T-helper 17 cell (primary cell): ENCODE data around the gene GFY. TPM values are rescaled to one million over a fixed set of nuclear protein-coding genes. Genes with fewer than 3 reads are reported as not detected.

Experiments
- ATAC-seq: fragments of 150-1000 bp; cut with Tn5 transposase; 2 replicates; pipeline ENCODE4 v1.10.0; 2021; ENCODE audit warnings: mild to moderate bottlenecking, moderate library complexity
- DNase-seq, 3 donors: peaks; one replicate each; pipeline versions ENCODE4 v3.0.0 to v3.0.0-alpha.2; 2020 to 2021
- H3K9me3 ChIP-seq: one replicate; pipeline ENCODE4 v1.7.0; 2013; ENCODE audit warnings: low read length, mild to moderate bottlenecking; ENCODE audit not compliant: control insufficient read depth, poor library complexity, severe bottlenecking
- H3K27ac Mint-ChIP-seq: one replicate; pipeline ENCODE4 v1.8.0; 2022; ENCODE audit warnings: mild to moderate bottlenecking, moderate library complexity, mixed read lengths
- H3K27me3 Mint-ChIP-seq: one replicate; pipeline ENCODE4 v1.8.0; 2022; ENCODE audit warnings: mixed read lengths
- H3K36me3 Mint-ChIP-seq: one replicate; pipeline ENCODE4 v1.8.0; 2022; ENCODE audit warnings: low read depth, mixed read lengths
- H3K4me1 Mint-ChIP-seq: one replicate; pipeline ENCODE4 v1.8.0; 2022; ENCODE audit warnings: mild to moderate bottlenecking, mixed read lengths
- H3K4me3 Mint-ChIP-seq: one replicate; pipeline ENCODE4 v1.8.0; 2022; ENCODE audit warnings: mild to moderate bottlenecking, moderate library complexity, mixed read lengths
- total RNA-seq, 4 donors: library from RNA in 2 of 4; stranded (reverse) in 2 of 4; gene quantifications; one replicate each; pipeline ENCODE4 v1.2.3 and lab custom pipeline; 2022 to 2026

GFY gene
- not detected for total RNA-seq
- 0 to 0.58 reads per million in 2 donors for total RNA-seq (lab: John Stamatoyannopoulos, UW)

- Mint-ChIP-seq H3K4me1 (peaks cover 70% of the 10 kb centered on the region), H3K27me3 (peaks cover 92% of the 10 kb centered on the region), H3K4me3 (peak within 1 kb of the TSS; percentile 93), H3K27ac (peak within 1 kb of the TSS; percentile 86), H3K36me3 (peaks cover 22% of the 10 kb centered on the region)
- H3K9me3 ChIP-seq = no peaks in the 10 kb centered on the region
- ATAC-seq (no peak), DNase-seq (no peak)
Measured at GRCh38 chr19:49425178-49425577, at the start of gene GFY. Gene GFY (plus strand): TSS chr19:49425388. CDS start chr19:49426431, 1,043 bp downstream.

- peaks cover 5% of the 10 kb centered on the region for H3K4me1 Mint-ChIP-seq
- H3K27ac Mint-ChIP-seq = no peak overlapping the region
Measured at GRCh38 chr19:49378512-49378911, 46.7 kb upstream of the GFY start.

GRCh38 chr19:49380391-49380790, 44.8 kb upstream of the GFY start:
- no peak overlapping the region for H3K4me3 Mint-ChIP-seq
- peaks cover 5% of the 10 kb centered on the region for H3K4me1 Mint-ChIP-seq
- peaks cover 24% of the 10 kb centered on the region for H3K27me3 Mint-ChIP-seq
- no peaks in the 10 kb centered on the region for H3K9me3 ChIP-seq
- DNase-seq = no peak
- no peaks in the 10 kb centered on the region for H3K36me3 Mint-ChIP-seq
- H3K27ac Mint-ChIP-seq = no peak overlapping the region
- no peak for ATAC-seq

More at GRCh38 chr19:49378512-49378911, 46.7 kb upstream of the GFY start:
- Mint-ChIP-seq H3K36me3 (no peaks in the 10 kb centered on the region), H3K4me3 (no peak overlapping the region), H3K27me3 (peaks cover 30% of the 10 kb centered on the region)
- no peaks in the 10 kb centered on the region for H3K9me3 ChIP-seq
- ATAC-seq = no peak
- DNase-seq = no peak

- no peaks in the 10 kb centered on the region for H3K36me3 Mint-ChIP-seq
Measured at GRCh38 chr19:49382639-49383038, 42.5 kb upstream of the GFY start.

GRCh38 chr19:49383599-49383998, 41.6 kb upstream of the GFY start:
- Mint-ChIP-seq H3K27ac (no peak overlapping the region), H3K27me3 (peaks cover 6% of the 10 kb centered on the region), H3K4me3 (no peak overlapping the region), H3K4me1 (peaks cover under 1% of the 10 kb centered on the region), H3K36me3 (no peaks in the 10 kb centered on the region)
- ATAC-seq = no peak
- H3K9me3 ChIP-seq = no peaks in the 10 kb centered on the region
- no peak for DNase-seq

More at GRCh38 chr19:49382639-49383038, 42.5 kb upstream of the GFY start:
- Mint-ChIP-seq H3K4me1 (no peaks in the 10 kb centered on the region), H3K27ac (no peak overlapping the region), H3K4me3 (no peak overlapping the region), H3K27me3 (peaks cover 6% of the 10 kb centered on the region)
- no peak for ATAC-seq
- DNase-seq = no peak
- no peaks in the 10 kb centered on the region for H3K9me3 ChIP-seq

GRCh38 chr19:49387936-49388372, 37.2 kb upstream of the GFY start, which contains the start of gene KASH5:
Gene KASH5 (plus strand): TSS chr19:49388249. CDS start chr19:49390884, 2,635 bp downstream.
- Mint-ChIP-seq H3K4me3 (peak within 1 kb of the TSS; percentile 41), H3K27ac (peak within 1 kb of the TSS; percentile 17), H3K27me3 (no peaks in the 10 kb centered on the region), H3K36me3 (no peaks in the 10 kb centered on the region), H3K4me1 (peaks cover 11% of the 10 kb centered on the region)
- H3K9me3 ChIP-seq = no peaks in the 10 kb centered on the region
- ATAC-seq (peak; percentile 74), DNase-seq (peak; percentile 65 to 77 (median 76))

GRCh38 chr19:49389406-49389805, 35.8 kb upstream of the GFY start:
- Mint-ChIP-seq H3K27ac (no peak overlapping the region), H3K4me1 (peaks cover 11% of the 10 kb centered on the region), H3K4me3 (no peak overlapping the region), H3K36me3 (no peaks in the 10 kb centered on the region), H3K27me3 (no peaks in the 10 kb centered on the region)
- ATAC-seq = no peak
- DNase-seq = no peak
- H3K9me3 ChIP-seq = no peaks in the 10 kb centered on the region

- Mint-ChIP-seq H3K36me3 (no peaks in the 10 kb centered on the region), H3K27me3 (no peaks in the 10 kb centered on the region), H3K27ac (no peak overlapping the region), H3K4me3 (no peak overlapping the region), H3K4me1 (peaks cover 14% of the 10 kb centered on the region)
- no peak for ATAC-seq
- no peak for DNase-seq
- H3K9me3 ChIP-seq = no peaks in the 10 kb centered on the region
Measured at GRCh38 chr19:49390131-49390928, 34.9 kb upstream of the GFY start.

- no peaks in the 10 kb centered on the region for H3K27me3 Mint-ChIP-seq
- no peak for DNase-seq
- peaks cover 15% of the 10 kb centered on the region for H3K4me1 Mint-ChIP-seq
- no peaks in the 10 kb centered on the region for H3K9me3 ChIP-seq
- no peak overlapping the region for H3K4me3 Mint-ChIP-seq
- no peaks in the 10 kb centered on the region for H3K36me3 Mint-ChIP-seq
- no peak overlapping the region for H3K27ac Mint-ChIP-seq
- ATAC-seq = no peak
Measured at GRCh38 chr19:49390929-49391359, 34.2 kb upstream of the GFY start.

GRCh38 chr19:49391581-49392399, 33.4 kb upstream of the GFY start:
- no peaks in the 10 kb centered on the region for H3K36me3 Mint-ChIP-seq
- ATAC-seq (peak; percentile 86), DNase-seq (peak; percentile 61 to 72 (median 64))
- H3K27me3 Mint-ChIP-seq = no peaks in the 10 kb centered on the region
- H3K4me3 Mint-ChIP-seq = peak overlapping the region; percentile 60
- no peaks in the 10 kb centered on the region for H3K9me3 ChIP-seq
- H3K27ac Mint-ChIP-seq = peak overlapping the region; percentile 87
- peaks cover 16% of the 10 kb centered on the region for H3K4me1 Mint-ChIP-seq

- H3K36me3 Mint-ChIP-seq = peaks cover 3% of the 10 kb centered on the region
- H3K9me3 ChIP-seq = no peaks in the 10 kb centered on the region
- ATAC-seq (no peak), DNase-seq (no peak)
- H3K4me1 Mint-ChIP-seq = peaks cover 26% of the 10 kb centered on the region
- no peak overlapping the region for H3K27ac Mint-ChIP-seq
- H3K4me3 Mint-ChIP-seq = no peak overlapping the region
- H3K27me3 Mint-ChIP-seq = no peaks in the 10 kb centered on the region
Measured at GRCh38 chr19:49393881-49394280, 31.3 kb upstream of the GFY start.

- Mint-ChIP-seq H3K27me3 (no peaks in the 10 kb centered on the region), H3K4me3 (no peak overlapping the region), H3K4me1 (peaks cover 29% of the 10 kb centered on the region), H3K36me3 (peaks cover 3% of the 10 kb centered on the region), H3K27ac (no peak overlapping the region)
- ATAC-seq (no peak), DNase-seq (no peak)
- H3K9me3 ChIP-seq = no peaks in the 10 kb centered on the region
Measured at GRCh38 chr19:49395581-49396407, 29.4 kb upstream of the GFY start.
